ENCODE data around the gene MARCHF11.

DNA sequence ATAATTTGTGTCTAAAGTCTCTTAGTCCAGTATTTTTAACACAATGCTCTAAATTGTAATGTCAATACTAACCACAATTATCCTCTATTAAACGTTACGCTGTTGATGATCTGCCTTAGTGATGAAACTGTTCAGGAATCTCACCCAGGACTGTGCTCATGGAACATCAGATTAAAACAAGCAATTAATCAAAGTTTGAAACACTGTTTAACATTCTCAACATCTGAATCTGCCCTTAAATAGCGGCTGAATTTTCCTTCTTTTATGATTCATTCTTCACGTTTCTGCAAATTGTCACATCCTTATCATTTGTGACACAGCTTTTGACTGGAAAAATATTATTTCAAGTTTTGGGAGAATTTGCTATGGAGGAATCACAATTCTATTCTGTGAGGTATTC, 113.8 kb downstream of the MARCHF11 start:
- TF ChIP-seq, protein P1, sequence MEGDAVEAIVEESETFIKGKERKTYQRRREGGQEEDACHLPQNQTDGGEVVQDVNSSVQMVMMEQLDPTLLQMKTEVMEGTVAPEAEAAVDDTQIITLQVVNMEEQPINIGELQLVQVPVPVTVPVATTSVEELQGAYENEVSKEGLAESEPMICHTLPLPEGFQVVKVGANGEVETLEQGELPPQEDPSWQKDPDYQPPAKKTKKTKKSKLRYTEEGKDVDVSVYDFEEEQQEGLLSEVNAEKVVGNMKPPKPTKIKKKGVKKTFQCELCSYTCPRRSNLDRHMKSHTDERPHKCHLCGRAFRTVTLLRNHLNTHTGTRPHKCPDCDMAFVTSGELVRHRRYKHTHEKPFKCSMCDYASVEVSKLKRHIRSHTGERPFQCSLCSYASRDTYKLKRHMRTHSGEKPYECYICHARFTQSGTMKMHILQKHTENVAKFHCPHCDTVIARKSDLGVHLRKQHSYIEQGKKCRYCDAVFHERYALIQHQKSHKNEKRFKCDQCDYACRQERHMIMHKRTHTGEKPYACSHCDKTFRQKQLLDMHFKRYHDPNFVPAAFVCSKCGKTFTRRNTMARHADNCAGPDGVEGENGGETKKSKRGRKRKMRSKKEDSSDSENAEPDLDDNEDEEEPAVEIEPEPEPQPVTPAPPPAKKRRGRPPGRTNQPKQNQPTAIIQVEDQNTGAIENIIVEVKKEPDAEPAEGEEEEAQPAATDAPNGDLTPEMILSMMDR (IDR thresholded peaks at IDR 0.05): no peak
- TF ChIP-seq POLR2A (IDR thresholded peaks at IDR 0.05) (no peak), EP300 (IDR thresholded peaks at IDR 0.05) (no peak)
